Liver (tissue), 9 donors: ENCODE measurements around the gene AGL. TPM values are rescaled to one million over a fixed set of nuclear protein-coding genes. Genes with fewer than 3 reads are reported as not detected.

ENCODE experiments used
- DNase-seq: peaks from one replicate; pipeline ENCODE4 v3.0.0-alpha.2; 2017; ENCODE audit warnings: low spot score
- H3K27ac ChIP-seq, 2 donors: one replicate each; pipeline ENCODE4 v1.7.0; 2013; ENCODE audit warnings: inconsistent platforms in 2 of 2, low read length in 2 of 2, control low read depth in 1 of 2, low read depth in 1 of 2, mild to moderate bottlenecking in 1 of 2
- H3K27me3 ChIP-seq, 4 donors: one replicate each; pipeline versions ENCODE4 v1.6.1 to v1.7.0; 2013; ENCODE audit warnings: low read length in 3 of 4, inconsistent platforms in 1 of 4, mild to moderate bottlenecking in 1 of 4, moderate library complexity in 1 of 4; ENCODE audit not compliant: control insufficient read depth in 4 of 4, insufficient read depth in 4 of 4
- H3K36me3 ChIP-seq, 4 donors: one replicate each; pipeline versions ENCODE4 v1.6.1 to v1.7.0; 2013; ENCODE audit warnings: low read length in 3 of 4, mild to moderate bottlenecking in 3 of 4, low read depth in 1 of 4, moderate library complexity in 1 of 4; ENCODE audit not compliant: control insufficient read depth in 4 of 4, insufficient read depth in 3 of 4
- H3K4me1 ChIP-seq, 4 donors: one replicate each; pipeline versions ENCODE4 v1.6.1 to v1.7.0; 2013; ENCODE audit warnings: low read length in 3 of 4, mild to moderate bottlenecking in 3 of 4, moderate library complexity in 1 of 4; ENCODE audit not compliant: control insufficient read depth in 4 of 4, insufficient read depth in 4 of 4
- H3K4me3 ChIP-seq, 3 donors: one replicate each; pipeline versions ENCODE4 v1.6.1 to v1.7.0; 2013; ENCODE audit warnings: low read length in 3 of 3, control low read depth in 1 of 3, low read depth in 1 of 3, mild to moderate bottlenecking in 1 of 3
- H3K9ac ChIP-seq, 2 donors: one replicate each; pipeline ENCODE4 v1.7.0; 2013; ENCODE audit warnings: low read length in 2 of 2, mild to moderate bottlenecking in 2 of 2, moderate library complexity in 2 of 2, control low read depth in 1 of 2, low read depth in 1 of 2
- H3K9me3 ChIP-seq, 4 donors: one replicate each; pipeline versions ENCODE4 v1.6.1 to v1.7.0; 2013; ENCODE audit warnings: low read length in 3 of 4; ENCODE audit not compliant: control insufficient read depth in 4 of 4
- CTCF ChIP-seq: fragments of 150-350 bp; IDR thresholded peaks from 2 replicates; pipeline ENCODE4 v1.5.1; 2017; ENCODE audit warnings: improper control_type of control experiment, low read depth, low read length; ENCODE audit not compliant: missing input control
- EGR1 ChIP-seq, 2 donors: IDR thresholded peaks; 2 replicates each; pipeline ENCODE4 v1.6.1; 2016 to 2018; ENCODE audit warnings: antibody characterized with exemption in 2 of 2, low read depth in 2 of 2
- FOXA1 ChIP-seq: IDR thresholded peaks from 2 replicates; pipeline ENCODE4 v1.6.1; 2016; ENCODE audit warnings: antibody characterized with exemption
- FOXA2 ChIP-seq: IDR thresholded peaks from 2 replicates; pipeline ENCODE4 v1.6.1; 2016; ENCODE audit warnings: antibody characterized with exemption
- GABPA ChIP-seq, 2 donors: IDR thresholded peaks in 1 of 2; conservative IDR thresholded peaks in 1 of 2; 2 replicates each; pipeline ENCODE4 v1.6.1; 2016; ENCODE audit warnings: antibody characterized with exemption in 2 of 2, mild to moderate bottlenecking in 1 of 2, moderate library complexity in 1 of 2
- HNF4A ChIP-seq, 2 donors: conservative IDR thresholded peaks; 2 replicates each; pipeline ENCODE4 v1.6.1; 2016; ENCODE audit warnings: antibody characterized with exemption in 2 of 2, mild to moderate bottlenecking in 2 of 2
- HNF4G ChIP-seq: IDR thresholded peaks from 2 replicates; pipeline ENCODE4 v1.6.1; 2016; ENCODE audit warnings: antibody characterized with exemption
- JUND ChIP-seq, 2 donors: IDR thresholded peaks; 2 replicates each; pipeline ENCODE4 v1.6.1; 2016; ENCODE audit warnings: antibody characterized with exemption in 2 of 2
- MAX ChIP-seq: IDR thresholded peaks from 2 replicates; pipeline ENCODE4 v1.6.1; 2016; ENCODE audit warnings: antibody characterized with exemption
- NR2F2 ChIP-seq: IDR thresholded peaks from 2 replicates; pipeline ENCODE4 v1.6.1; 2016; ENCODE audit warnings: antibody characterized with exemption
- RXRA ChIP-seq, 2 donors: IDR thresholded peaks; 2 replicates each; pipeline ENCODE4 v1.6.1; 2017 to 2018; ENCODE audit warnings: antibody characterized with exemption in 2 of 2, mild to moderate bottlenecking in 1 of 2
- SP1 ChIP-seq: IDR thresholded peaks from 2 replicates; pipeline ENCODE4 v1.6.1; 2018; ENCODE audit warnings: antibody characterized with exemption, mild to moderate bottlenecking
- TAF1 ChIP-seq: conservative IDR thresholded peaks from 2 replicates; pipeline ENCODE4 v1.6.1; 2016; ENCODE audit warnings: antibody characterized with exemption, mild to moderate bottlenecking
- YY1 ChIP-seq: IDR thresholded peaks from 2 replicates; pipeline ENCODE4 v1.6.1; 2016; ENCODE audit warnings: antibody characterized with exemption, mild to moderate bottlenecking
- WGBS: extraction: QIAGEN DNeasy Blood & Tissue Kit; methylation state at CpG from one replicate; pipeline ENCODE4 v1.1.7; 2013; 5-methylcytosine and 5-hydroxymethylcytosine counted together
- polyA plus RNA-seq, 2 donors: library from polyadenylated mRNA; stranded (reverse) in 1 of 2; unstranded in 1 of 2; fragments of 200-250 nt in 1 of 2; fragments of >200 nt in 1 of 2; fragmentation: Nextera tagmentation in 1 of 2; extraction: Ambion mirVana in 1 of 2; gene quantifications; one replicate each; pipeline versions ENCODE4 v1.2.1 to v1.2.3, GENCODE V29; 2013 to 2015
- total RNA-seq, 2 donors: library from RNA; depleted of rRNA; stranded (reverse); fragments of >200 nt; gene quantifications; one replicate each; pipeline ENCODE4 v1.2.3, GENCODE V29; 2014
- TF ChIP-seq, protein P1 (sequence below): IDR thresholded peaks from 2 replicates; pipeline ENCODE4 v1.6.1; 2016; ENCODE audit warnings: antibody characterized with exemption
- TF ChIP-seq, protein P2 (sequence below): IDR thresholded peaks from 2 replicates; pipeline ENCODE4 v1.6.1; 2016; ENCODE audit warnings: antibody characterized with exemption, mild to moderate bottlenecking
- donor health status: healthy.
- donor health status: healthy.
- donor health status: healthy.
- donor health status: healthy.
- donor health status: healthy.

The AGL gene
- total and polyA plus RNA-seq, 4 donors: 10.1 to 78.5 (median 19.9) TPM

- peak overlapping the region; percentile 66 to 93 (median 68) for H3K4me3 ChIP-seq
- no peaks in the 10 kb centered on the region for H3K9me3 ChIP-seq
- H3K27ac ChIP-seq: peak overlapping the region; percentile 77 to 81
- H3K36me3 ChIP-seq: no peaks in the 10 kb centered on the region
- WGBS: 7% methylated on average over 6 of the region's 6 CpGs
- DNase-seq: no peak
- no peaks in the 10 kb centered on the region for H3K27me3 ChIP-seq
- TF ChIP-seq HNF4G (peak; percentile 82), EGR1 (IDR thresholded peaks at IDR 0.05; ENCODE audit: low read depth in 2 of 2) (no peak), GABPA (IDR thresholded peaks at IDR 0.05 in 1 of 2, conservative IDR thresholded peaks at IDR 0.05 in 1 of 2) (no peak), JUND (IDR thresholded peaks at IDR 0.05) (peak in 1 of 2 donors; percentile 24), RXRA (IDR thresholded peaks at IDR 0.05) (peak; percentile 88 to 91), MAX (no peak), NR2F2 (no peak), HNF4A (conservative IDR thresholded peaks at IDR 0.05) (peak; percentile 88 to 89), CTCF (no peak), SP1 (peak; percentile 88)
- TF ChIP-seq, protein P1, sequence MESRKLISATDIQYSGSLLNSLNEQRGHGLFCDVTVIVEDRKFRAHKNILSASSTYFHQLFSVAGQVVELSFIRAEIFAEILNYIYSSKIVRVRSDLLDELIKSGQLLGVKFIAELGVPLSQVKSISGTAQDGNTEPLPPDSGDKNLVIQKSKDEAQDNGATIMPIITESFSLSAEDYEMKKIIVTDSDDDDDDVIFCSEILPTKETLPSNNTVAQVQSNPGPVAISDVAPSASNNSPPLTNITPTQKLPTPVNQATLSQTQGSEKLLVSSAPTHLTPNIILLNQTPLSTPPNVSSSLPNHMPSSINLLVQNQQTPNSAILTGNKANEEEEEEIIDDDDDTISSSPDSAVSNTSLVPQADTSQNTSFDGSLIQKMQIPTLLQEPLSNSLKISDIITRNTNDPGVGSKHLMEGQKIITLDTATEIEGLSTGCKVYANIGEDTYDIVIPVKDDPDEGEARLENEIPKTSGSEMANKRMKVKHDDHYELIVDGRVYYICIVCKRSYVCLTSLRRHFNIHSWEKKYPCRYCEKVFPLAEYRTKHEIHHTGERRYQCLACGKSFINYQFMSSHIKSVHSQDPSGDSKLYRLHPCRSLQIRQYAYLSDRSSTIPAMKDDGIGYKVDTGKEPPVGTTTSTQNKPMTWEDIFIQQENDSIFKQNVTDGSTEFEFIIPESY: no peak
- H3K4me1 ChIP-seq: peaks cover 2 to 43% (median 28%) of the 10 kb centered on the region in 4 donors
- H3K9ac ChIP-seq: peak overlapping the region; percentile 21 to 57
Observed at GRCh38 chr1:99969260-99969728, 119.1 kb downstream of the AGL start.

GRCh38 chr1:99969729-99970621 is 119.8 kb downstream of the AGL start, which contains the start of gene SLC35A3:
Gene SLC35A3, plus strand, starts transcription at chr1:99969996. Its CDS starts 23,559 bp downstream, at chr1:99993555.
- under 1% methylated on average over 74 of the region's 74 CpGs for whole genome bisulfite sequencing
- peak within 1 kb of the TSS; percentile 66 to 93 (median 68) for H3K4me3 ChIP-seq
- H3K9ac ChIP-seq: peak within 1 kb of the TSS; percentile 46 to 57
- H3K27ac ChIP-seq: peak within 1 kb of the TSS; percentile 77 to 81
- peak; percentile 83 for DNase-seq
- no peaks in the 10 kb centered on the region for H3K9me3 ChIP-seq
- no peaks in the 10 kb centered on the region for H3K27me3 ChIP-seq
- no peaks in the 10 kb centered on the region for H3K36me3 ChIP-seq
- H3K4me1 ChIP-seq: peaks cover 2 to 46% (median 28%) of the 10 kb centered on the region in 4 donors
- peak in 1 of 2 donors; percentile 31 for TF ChIP-seq RXRA (IDR thresholded peaks at IDR 0.05)
- TF ChIP-seq, protein P2, sequence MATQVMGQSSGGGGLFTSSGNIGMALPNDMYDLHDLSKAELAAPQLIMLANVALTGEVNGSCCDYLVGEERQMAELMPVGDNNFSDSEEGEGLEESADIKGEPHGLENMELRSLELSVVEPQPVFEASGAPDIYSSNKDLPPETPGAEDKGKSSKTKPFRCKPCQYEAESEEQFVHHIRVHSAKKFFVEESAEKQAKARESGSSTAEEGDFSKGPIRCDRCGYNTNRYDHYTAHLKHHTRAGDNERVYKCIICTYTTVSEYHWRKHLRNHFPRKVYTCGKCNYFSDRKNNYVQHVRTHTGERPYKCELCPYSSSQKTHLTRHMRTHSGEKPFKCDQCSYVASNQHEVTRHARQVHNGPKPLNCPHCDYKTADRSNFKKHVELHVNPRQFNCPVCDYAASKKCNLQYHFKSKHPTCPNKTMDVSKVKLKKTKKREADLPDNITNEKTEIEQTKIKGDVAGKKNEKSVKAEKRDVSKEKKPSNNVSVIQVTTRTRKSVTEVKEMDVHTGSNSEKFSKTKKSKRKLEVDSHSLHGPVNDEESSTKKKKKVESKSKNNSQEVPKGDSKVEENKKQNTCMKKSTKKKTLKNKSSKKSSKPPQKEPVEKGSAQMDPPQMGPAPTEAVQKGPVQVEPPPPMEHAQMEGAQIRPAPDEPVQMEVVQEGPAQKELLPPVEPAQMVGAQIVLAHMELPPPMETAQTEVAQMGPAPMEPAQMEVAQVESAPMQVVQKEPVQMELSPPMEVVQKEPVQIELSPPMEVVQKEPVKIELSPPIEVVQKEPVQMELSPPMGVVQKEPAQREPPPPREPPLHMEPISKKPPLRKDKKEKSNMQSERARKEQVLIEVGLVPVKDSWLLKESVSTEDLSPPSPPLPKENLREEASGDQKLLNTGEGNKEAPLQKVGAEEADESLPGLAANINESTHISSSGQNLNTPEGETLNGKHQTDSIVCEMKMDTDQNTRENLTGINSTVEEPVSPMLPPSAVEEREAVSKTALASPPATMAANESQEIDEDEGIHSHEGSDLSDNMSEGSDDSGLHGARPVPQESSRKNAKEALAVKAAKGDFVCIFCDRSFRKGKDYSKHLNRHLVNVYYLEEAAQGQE: peak; percentile 49
- no peak for TF ChIP-seq NR2F2
- TF ChIP-seq, protein P1: no peak
- TF ChIP-seq EGR1 (IDR thresholded peaks at IDR 0.05; ENCODE audit: low read depth in 2 of 2): peak in 1 of 2 donors; percentile 37
- TF ChIP-seq CTCF: no peak
- peak; percentile 66 to 88 for TF ChIP-seq GABPA (IDR thresholded peaks at IDR 0.05 in 1 of 2, conservative IDR thresholded peaks at IDR 0.05 in 1 of 2)
- no peak for TF ChIP-seq FOXA2
- no peak for TF ChIP-seq HNF4G
- TF ChIP-seq YY1: peak; percentile 72
- peak in 1 of 2 donors; percentile 3 for TF ChIP-seq JUND (IDR thresholded peaks at IDR 0.05)
- TF ChIP-seq FOXA1: no peak
- TF ChIP-seq SP1: peak; percentile 53
- peak; percentile 81 for TF ChIP-seq TAF1
